ENCODE measurements around the gene RTTN.

DNA sequence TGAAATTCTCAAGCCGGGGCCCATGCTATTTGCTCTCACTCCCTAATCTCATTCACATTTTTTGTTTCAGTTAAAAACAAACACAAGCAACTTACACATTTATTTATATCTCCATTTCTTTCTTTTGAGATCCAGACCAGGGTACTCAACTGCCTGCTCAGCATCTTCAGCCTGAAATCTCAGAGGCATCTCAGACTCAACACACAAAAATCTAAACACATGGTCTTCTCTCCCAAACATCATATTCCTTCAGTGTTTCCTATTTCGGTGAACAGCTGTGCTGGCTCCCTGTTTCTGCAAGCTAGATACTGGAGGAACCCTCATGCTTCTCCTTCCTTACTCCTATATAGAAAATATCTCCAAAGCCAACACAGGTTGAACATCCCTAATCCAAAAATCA is 11.3 kb upstream of the RTTN start:
- TF ChIP-seq, protein P1, sequence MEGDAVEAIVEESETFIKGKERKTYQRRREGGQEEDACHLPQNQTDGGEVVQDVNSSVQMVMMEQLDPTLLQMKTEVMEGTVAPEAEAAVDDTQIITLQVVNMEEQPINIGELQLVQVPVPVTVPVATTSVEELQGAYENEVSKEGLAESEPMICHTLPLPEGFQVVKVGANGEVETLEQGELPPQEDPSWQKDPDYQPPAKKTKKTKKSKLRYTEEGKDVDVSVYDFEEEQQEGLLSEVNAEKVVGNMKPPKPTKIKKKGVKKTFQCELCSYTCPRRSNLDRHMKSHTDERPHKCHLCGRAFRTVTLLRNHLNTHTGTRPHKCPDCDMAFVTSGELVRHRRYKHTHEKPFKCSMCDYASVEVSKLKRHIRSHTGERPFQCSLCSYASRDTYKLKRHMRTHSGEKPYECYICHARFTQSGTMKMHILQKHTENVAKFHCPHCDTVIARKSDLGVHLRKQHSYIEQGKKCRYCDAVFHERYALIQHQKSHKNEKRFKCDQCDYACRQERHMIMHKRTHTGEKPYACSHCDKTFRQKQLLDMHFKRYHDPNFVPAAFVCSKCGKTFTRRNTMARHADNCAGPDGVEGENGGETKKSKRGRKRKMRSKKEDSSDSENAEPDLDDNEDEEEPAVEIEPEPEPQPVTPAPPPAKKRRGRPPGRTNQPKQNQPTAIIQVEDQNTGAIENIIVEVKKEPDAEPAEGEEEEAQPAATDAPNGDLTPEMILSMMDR (IDR thresholded peaks at IDR 0.05; ENCODE audit: borderline replicate concordance, extremely low read depth, low read length, poor library complexity, severe bottlenecking), result no peak
- no peak for TF ChIP-seq EZH2 (IDR thresholded peaks at IDR 0.05; ENCODE audit: borderline replicate concordance, low read depth, low read length, severe bottlenecking)
